ENCODE results near the gene FMOD.

- TF ChIP-seq PBX3 (CRISPR knock-in tag; IDR thresholded peaks at IDR 0.05): no peak
- TF ChIP-seq CTCF (tag by site-specific recombination; IDR thresholded peaks at IDR 0.05): no peak
- TF ChIP-seq ZBTB7A (tag by site-specific recombination; IDR thresholded peaks at IDR 0.05; ENCODE audit: low read depth): no peak
- no peak for TF ChIP-seq REST (tag by site-specific recombination; IDR thresholded peaks at IDR 0.05)
- TF ChIP-seq ZNF157 (tag by site-specific recombination; IDR thresholded peaks at IDR 0.05): no peak
- no peak for TF ChIP-seq ZNF747 (tag by site-specific recombination; IDR thresholded peaks at IDR 0.05)
Measured at GRCh38 chr1:203364094-203364801, 13.3 kb upstream of the FMOD start.
